HG02610 (cell line): ENCODE results near the gene EEF1A2.

Experiments used
- ATAC-seq: cut with Tn5 transposase; IDR thresholded peaks from one replicate; pipeline ENCODE4 v1.9.1; 2021; ENCODE audit warnings: mild to moderate bottlenecking, moderate library complexity; ENCODE audit not compliant: unreplicated experiment

The EEF1A2 gene

GRCh38 chr20:63500902-63501817 lies 2.3 kb upstream of the EEF1A2 start:
- ATAC-seq = no peak

GRCh38 chr20:63500151-63500901 lies 1.4 kb upstream of the EEF1A2 start:
- no peak for ATAC-seq

- no peak for ATAC-seq
Measured at GRCh38 chr20:63499338-63499969, 571 bp upstream of the EEF1A2 start.

- no peak for ATAC-seq
Measured at GRCh38 chr20:63497946-63498935, 642 bp downstream of the EEF1A2 start.

GRCh38 chr20:63497138-63497945 lies 1.5 kb downstream of the EEF1A2 start:
- no peak for ATAC-seq

GRCh38 chr20:63496596-63497120 lies 2.2 kb downstream of the EEF1A2 start:
- no peak for ATAC-seq

- no peak for ATAC-seq
Measured at GRCh38 chr20:63495741-63496595, 2.9 kb downstream of the EEF1A2 start.

- no peak for ATAC-seq
Measured at GRCh38 chr20:63495167-63495720, 3.6 kb downstream of the EEF1A2 start.

GRCh38 chr20:63494420-63495166 lies 4.3 kb downstream of the EEF1A2 start:
- ATAC-seq = no peak

- no peak for ATAC-seq
Measured at GRCh38 chr20:63494084-63494419, 4.8 kb downstream of the EEF1A2 start.

- ATAC-seq = no peak
Measured at GRCh38 chr20:63493563-63494020, 5.3 kb downstream of the EEF1A2 start.

- ATAC-seq = no peak
Measured at GRCh38 chr20:63492982-63493381, 5.9 kb downstream of the EEF1A2 start.

GRCh38 chr20:63492518-63492917 lies 6.4 kb downstream of the EEF1A2 start:
- no peak for ATAC-seq

- no peak for ATAC-seq
Measured at GRCh38 chr20:63491635-63492230, 7.2 kb downstream of the EEF1A2 start.

GRCh38 chr20:63491078-63491477 lies 7.8 kb downstream of the EEF1A2 start:
- ATAC-seq = no peak

- ATAC-seq = no peak
Measured at GRCh38 chr20:63490416-63490815, 8.5 kb downstream of the EEF1A2 start.
